Upper lobe of left lung (tissue), 4 donors: ENCODE results near the gene CABLES2.

ENCODE experiments used
- EP300 ChIP-seq, 4 donors: sonication (generic); formaldehyde crosslinking; IDR thresholded peaks; one replicate each; pipeline ENCODE4 v1.5.1; 2017; ENCODE audit warnings: antibody characterized with exemption in 4 of 4, control low read depth in 2 of 4
- POLR2A ChIP-seq, 4 donors: fragments of 450-650 bp; IDR thresholded peaks; one replicate each; pipeline ENCODE4 v1.5.1; 2016 to 2017; ENCODE audit warnings: antibody characterized with exemption in 4 of 4, mild to moderate bottlenecking in 2 of 4
- TF ChIP-seq, protein P1 (sequence below), 6 experiments: fragments of 450-650 bp in 4 of 6; fragments of 200-600 bp in 2 of 6; sonication (generic) in 2 of 6; IDR thresholded peaks; one replicate each; pipeline ENCODE4 v1.5.1; 2016 to 2019; ENCODE audit warnings: antibody characterized with exemption in 6 of 6

DNA sequence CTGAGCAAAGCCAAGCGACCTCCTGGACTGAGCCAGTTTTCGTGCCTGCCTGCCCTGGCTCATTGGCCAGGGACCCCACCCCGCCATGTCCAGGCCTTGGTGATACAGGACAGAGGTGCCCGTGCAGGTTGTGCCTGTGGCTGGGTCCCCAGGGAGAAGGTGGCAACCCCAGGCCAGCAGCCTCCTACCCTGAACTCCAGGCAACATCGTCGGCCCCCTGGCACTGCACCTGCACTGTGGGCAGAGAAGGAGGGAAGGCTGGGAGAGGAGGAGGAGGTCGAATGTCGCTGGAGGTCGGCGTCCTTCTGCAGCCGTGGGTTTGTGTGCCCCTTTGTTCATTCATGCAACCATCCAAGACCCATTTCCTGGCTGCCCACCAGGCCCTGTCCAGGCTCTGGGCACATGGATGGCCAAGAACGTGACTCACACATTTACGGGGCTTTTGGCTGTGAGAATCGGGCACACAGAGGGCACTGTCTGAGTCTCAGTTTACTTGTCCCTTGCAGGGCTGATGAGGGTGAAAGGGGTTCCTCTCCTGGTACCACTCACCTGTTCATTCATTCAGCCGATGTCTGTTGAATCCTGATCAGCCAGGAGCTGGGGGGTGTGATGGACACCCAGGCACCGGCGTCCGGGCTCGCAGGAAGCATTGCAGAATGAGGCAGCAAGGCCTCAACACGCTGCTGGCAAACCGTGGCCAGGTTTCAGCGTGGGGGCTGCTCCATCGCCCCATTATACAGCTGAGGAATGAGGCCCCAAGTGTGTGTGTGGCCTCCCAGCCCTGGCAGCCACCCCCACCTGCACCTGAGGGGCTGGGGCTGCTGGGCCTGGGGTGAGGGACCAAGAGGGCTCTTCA, 22.6 kb upstream of the CABLES2 start:
- TF ChIP-seq EP300 (IDR thresholded peaks at IDR 0.05) (no peak), POLR2A (IDR thresholded peaks at IDR 0.05) (no peak)
- TF ChIP-seq, protein P1, sequence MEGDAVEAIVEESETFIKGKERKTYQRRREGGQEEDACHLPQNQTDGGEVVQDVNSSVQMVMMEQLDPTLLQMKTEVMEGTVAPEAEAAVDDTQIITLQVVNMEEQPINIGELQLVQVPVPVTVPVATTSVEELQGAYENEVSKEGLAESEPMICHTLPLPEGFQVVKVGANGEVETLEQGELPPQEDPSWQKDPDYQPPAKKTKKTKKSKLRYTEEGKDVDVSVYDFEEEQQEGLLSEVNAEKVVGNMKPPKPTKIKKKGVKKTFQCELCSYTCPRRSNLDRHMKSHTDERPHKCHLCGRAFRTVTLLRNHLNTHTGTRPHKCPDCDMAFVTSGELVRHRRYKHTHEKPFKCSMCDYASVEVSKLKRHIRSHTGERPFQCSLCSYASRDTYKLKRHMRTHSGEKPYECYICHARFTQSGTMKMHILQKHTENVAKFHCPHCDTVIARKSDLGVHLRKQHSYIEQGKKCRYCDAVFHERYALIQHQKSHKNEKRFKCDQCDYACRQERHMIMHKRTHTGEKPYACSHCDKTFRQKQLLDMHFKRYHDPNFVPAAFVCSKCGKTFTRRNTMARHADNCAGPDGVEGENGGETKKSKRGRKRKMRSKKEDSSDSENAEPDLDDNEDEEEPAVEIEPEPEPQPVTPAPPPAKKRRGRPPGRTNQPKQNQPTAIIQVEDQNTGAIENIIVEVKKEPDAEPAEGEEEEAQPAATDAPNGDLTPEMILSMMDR (IDR thresholded peaks at IDR 0.05): no peak
